Measurements from ENCODE around the gene CILP2. TPM values are rescaled to one million over a fixed set of nuclear protein-coding genes. Genes with fewer than 3 reads are reported as not detected.

The CILP2 gene
- polyA plus RNA-seq, 1 experiment: 0.77 TPM

DNA sequence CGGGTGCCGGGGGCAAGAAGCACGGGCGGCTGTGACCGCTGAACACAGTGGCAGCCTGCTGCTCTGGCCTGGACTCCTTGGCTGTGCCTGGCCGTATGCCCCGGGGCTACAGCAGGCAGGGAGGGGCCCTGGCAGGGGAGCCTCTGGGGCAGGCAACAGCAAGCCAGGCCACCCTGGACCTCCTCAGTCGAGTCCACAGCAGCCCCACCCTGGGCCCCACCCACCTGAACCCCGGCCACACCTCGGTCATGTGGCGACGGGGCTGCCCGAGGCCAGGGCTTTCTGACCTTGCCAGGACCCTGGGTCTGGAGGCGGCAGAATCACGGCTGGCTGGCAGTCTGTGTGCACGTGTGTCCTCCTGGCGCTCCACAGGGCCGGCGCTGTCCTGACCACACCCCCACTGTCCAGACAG lies 8.7 kb downstream of the CILP2 start:
- TF ChIP-seq, protein P1, sequence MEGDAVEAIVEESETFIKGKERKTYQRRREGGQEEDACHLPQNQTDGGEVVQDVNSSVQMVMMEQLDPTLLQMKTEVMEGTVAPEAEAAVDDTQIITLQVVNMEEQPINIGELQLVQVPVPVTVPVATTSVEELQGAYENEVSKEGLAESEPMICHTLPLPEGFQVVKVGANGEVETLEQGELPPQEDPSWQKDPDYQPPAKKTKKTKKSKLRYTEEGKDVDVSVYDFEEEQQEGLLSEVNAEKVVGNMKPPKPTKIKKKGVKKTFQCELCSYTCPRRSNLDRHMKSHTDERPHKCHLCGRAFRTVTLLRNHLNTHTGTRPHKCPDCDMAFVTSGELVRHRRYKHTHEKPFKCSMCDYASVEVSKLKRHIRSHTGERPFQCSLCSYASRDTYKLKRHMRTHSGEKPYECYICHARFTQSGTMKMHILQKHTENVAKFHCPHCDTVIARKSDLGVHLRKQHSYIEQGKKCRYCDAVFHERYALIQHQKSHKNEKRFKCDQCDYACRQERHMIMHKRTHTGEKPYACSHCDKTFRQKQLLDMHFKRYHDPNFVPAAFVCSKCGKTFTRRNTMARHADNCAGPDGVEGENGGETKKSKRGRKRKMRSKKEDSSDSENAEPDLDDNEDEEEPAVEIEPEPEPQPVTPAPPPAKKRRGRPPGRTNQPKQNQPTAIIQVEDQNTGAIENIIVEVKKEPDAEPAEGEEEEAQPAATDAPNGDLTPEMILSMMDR (IDR thresholded peaks at IDR 0.05; ENCODE audit: insufficient read depth, low read depth, low read length): no peak
- Histone ChIP-seq H3K27me3 (ENCODE audit: control insufficient read depth, insufficient read depth, low read length) (no peaks in the 10 kb centered on the region; the same call in 1 of the 2 replicates), H3K4me3 (ENCODE audit: low read depth, low read length) (no peak overlapping the region), H3K36me3 (ENCODE audit: control insufficient read depth, insufficient read depth, low read length) (no peaks in the 10 kb centered on the region)
- CTCF ChIA-PET: no interaction called here
- POLR2A ChIA-PET: no interaction called here
- DNase-seq (ENCODE audit: low read depth): no peak

DNA sequence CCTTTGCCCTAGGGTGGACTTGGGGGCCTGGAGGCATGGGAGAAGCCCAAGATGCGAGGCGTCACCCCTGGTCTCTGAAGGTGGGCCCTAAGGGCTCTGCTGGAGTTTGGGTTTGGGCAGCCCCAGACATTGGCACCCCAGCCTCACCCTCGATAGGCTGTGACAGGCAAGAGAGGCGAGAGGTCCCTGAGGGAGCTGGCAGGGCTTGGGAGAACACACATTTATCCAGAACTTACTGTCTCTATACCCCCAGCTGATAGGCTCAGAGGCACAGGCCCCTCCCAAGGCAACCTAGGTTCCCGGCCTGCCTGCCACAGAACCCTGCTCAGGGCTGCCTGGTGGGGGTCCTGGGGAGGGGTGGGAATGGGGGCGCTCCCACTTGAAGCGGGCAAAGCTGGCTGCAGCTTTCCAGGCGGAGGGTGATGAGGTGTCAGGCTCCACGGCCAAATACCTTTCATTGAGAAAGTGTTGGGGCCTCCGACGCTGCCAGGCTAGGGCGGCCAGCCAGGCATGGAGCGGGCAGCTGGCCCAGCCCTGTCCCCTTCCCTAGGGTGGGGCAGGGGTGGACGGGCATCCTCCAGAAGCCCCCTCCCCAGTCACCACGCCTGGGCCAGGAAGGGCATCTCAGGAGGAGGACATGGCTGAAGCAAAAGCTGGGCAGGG lies 9.7 kb downstream of the CILP2 start:
- TF ChIP-seq, protein P1 (IDR thresholded peaks at IDR 0.05; ENCODE audit: insufficient read depth, low read depth, low read length): no peak
- CTCF ChIA-PET: interaction anchor here (1.6 to 1.7 kb wide), 2 partner anchors 16 to 96 kb away, joined by 4 to 10 read pairs; partner anchors contain the start of gene GMIP
- no peaks in the 10 kb centered on the region for H3K36me3 ChIP-seq (ENCODE audit: control insufficient read depth, insufficient read depth, low read length)
- POLR2A ChIA-PET: no interaction called here
- no peak for DNase-seq (ENCODE audit: low read depth)
- H3K27me3 ChIP-seq (ENCODE audit: control insufficient read depth, insufficient read depth, low read length): no peaks in the 10 kb centered on the region; the same call in 1 of the 2 replicates
- H3K4me3 ChIP-seq (ENCODE audit: low read depth, low read length): no peak overlapping the region

DNA sequence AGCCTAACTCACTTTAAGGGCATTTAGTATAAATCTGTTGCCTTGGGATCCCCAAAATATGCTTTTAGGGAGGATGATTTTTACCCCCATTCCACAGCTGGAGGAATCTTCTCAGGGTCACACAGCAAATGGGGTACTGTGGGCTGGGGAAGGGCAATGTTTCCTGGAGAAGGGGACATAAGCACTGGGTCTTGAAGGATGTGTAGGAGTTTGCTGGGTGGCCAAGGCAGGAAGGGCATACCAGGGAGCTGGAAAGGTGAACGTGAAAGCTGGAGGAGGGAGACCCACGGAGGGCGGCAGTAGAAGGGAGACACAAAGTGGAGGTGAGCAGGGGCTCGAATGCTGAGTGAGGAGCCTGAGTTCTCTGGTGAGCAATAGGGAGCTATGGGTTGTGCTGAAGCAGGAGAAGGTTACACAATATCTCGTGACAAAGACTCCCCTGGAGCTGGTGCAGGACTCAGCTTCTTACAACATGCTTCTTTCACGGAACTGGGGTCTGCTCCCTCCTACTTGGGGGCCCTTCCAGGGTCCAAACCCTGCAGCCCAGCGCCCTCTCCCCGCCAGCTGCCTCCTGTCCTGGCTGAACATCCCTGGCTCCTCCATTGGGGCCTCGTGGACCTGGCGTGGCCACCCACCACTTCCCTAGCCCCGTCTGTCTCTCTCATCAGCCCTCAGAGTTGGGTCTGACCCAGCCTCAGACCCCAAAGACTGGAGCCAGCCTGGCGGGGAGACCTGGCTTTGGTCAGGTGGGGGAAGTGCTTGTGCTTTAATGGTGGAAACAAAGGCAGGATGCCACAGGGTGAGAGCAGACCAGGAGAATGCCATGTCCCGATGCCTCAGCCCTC lies 11.1 kb downstream of the CILP2 start:
- no peak for DNase-seq (ENCODE audit: low read depth)
- no peaks in the 10 kb centered on the region; the same call in 1 of the 2 replicates for H3K27me3 ChIP-seq (ENCODE audit: control insufficient read depth, insufficient read depth, low read length)
- ChIA-PET CTCF (interaction anchor here (1.7 to 8.0 kb wide), 2 partner anchors 19 to 95 kb away, joined by 4 to 103 read pairs; partner anchors contain the start of genes GMIP and YJEFN3), POLR2A (no interaction called here)
- TF ChIP-seq, protein P1 (IDR thresholded peaks at IDR 0.05; ENCODE audit: insufficient read depth, low read depth, low read length): no peak
- no peak overlapping the region for H3K4me3 ChIP-seq (ENCODE audit: low read depth, low read length)
- no peaks in the 10 kb centered on the region for H3K36me3 ChIP-seq (ENCODE audit: control insufficient read depth, insufficient read depth, low read length)

DNA sequence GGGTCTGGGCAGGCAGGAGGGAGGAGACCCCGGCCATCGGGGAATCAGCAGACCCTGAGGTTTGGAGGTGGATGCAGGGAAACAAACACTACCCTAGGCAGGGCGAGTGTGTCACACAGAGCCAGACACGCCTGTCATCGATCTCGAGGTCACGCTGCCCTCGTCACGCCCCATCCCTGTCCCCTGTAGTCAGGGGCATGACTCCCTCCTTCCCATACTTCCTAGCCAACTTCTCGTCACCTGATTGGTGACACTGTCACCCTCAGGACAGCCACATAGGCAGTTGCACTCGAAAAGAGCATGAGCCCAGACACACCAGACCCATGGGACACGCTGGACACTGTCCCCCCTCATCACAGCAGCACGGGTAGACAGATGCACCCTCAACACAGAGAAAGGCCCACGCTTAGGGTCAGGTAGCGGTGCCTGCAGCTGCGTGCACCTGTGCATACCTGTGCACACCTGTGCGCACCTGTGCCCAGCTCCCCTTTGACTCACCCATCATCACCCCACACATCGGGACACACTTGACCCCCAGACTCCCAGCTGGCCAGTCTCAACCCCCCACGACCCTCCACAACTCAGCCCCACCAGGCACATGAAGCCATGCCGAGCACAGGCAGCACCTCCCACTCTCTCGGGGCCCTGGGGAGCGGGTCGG lies 11.9 kb downstream of the CILP2 start:
- DNase-seq (ENCODE audit: low read depth): no peak
- POLR2A ChIA-PET: no interaction called here
- Histone ChIP-seq H3K36me3 (ENCODE audit: control insufficient read depth, insufficient read depth, low read length) (no peaks in the 10 kb centered on the region), H3K27me3 (ENCODE audit: control insufficient read depth, insufficient read depth, low read length) (no peaks in the 10 kb centered on the region; the same call in 1 of the 2 replicates), H3K4me3 (ENCODE audit: low read depth, low read length) (no peak overlapping the region)
- CTCF ChIA-PET: interaction anchor here (0.6 to 8.0 kb wide), 8 partner anchors 11 to 200 kb away, joined by 3 to 103 read pairs (median 5); partner anchors contain the start of genes GMIP and YJEFN3
- TF ChIP-seq, protein P1 (IDR thresholded peaks at IDR 0.05; ENCODE audit: insufficient read depth, low read depth, low read length): no peak

Data from BJ (cell line).